Measurements from ENCODE around the gene VSIG1.

Gene VSIG1

GRCh38 chrX:108049649-108050048, 4.8 kb downstream of the VSIG1 start:
- Histone ChIP-seq H3K4me2 (ENCODE audit: insufficient read depth, low read length, poor library complexity, severe bottlenecking) (no peak overlapping the region), H2AFZ (ENCODE audit: low read length) (no peak overlapping the region), H2BK12ac (ENCODE audit: low read length) (no peak overlapping the region), H3K9me3 (replicated peaks in 1 of 2; ENCODE audit: control insufficient read depth in 2 of 2, insufficient read depth in 1 of 2, low read depth in 1 of 2, low read length in 2 of 2) (no peaks in the 10 kb centered on the region), H3K79me1 (ENCODE audit: low read depth, low read length) (no peaks in the 10 kb centered on the region), H2BK15ac (ENCODE audit: low read length) (no peak overlapping the region), H4K91ac (ENCODE audit: low read depth, low read length, poor library complexity) (no peak overlapping the region), H3K4me3 (ENCODE audit: low read length in 2 of 2) (no peak overlapping the region), H3K23ac (ENCODE audit: low read depth, low read length, poor library complexity) (no peak overlapping the region), H3K18ac (ENCODE audit: low read length) (no peak overlapping the region), H3K4ac (ENCODE audit: low read length) (no peak overlapping the region), H3K36me3 (replicated peaks in 1 of 2; ENCODE audit: control insufficient read depth in 2 of 2, insufficient read depth in 2 of 2, low read length in 2 of 2) (no peaks in the 10 kb centered on the region), H2AK5ac (ENCODE audit: low read depth, low read length) (no peak overlapping the region), H3K27ac (replicated peaks; ENCODE audit: low read length) (no peak overlapping the region), H3K27me3 (ENCODE audit: control insufficient read depth in 3 of 3, insufficient read depth in 3 of 3, low read depth in 1 of 3, low read length in 3 of 3) (peaks cover 0 to 8% (median 0%) of the 10 kb centered on the region in 3 experiments), H3K9ac (ENCODE audit: low read depth, low read length, poor library complexity) (no peak overlapping the region), H3K14ac (ENCODE audit: low read length) (no peak overlapping the region), H4K8ac (ENCODE audit: low read depth, low read length) (no peak overlapping the region), H2BK120ac (ENCODE audit: low read depth, low read length) (no peak overlapping the region), H2BK5ac (ENCODE audit: low read length) (no peak overlapping the region), H3K4me1 (ENCODE audit: control insufficient read depth in 2 of 2, insufficient read depth in 1 of 2, low read depth in 1 of 2, low read length in 2 of 2) (no peaks in the 10 kb centered on the region)
- WGBS, 2 donors (ENCODE audit: extremely low coverage in 2 of 2, insufficient read length in 2 of 2, insufficient replicate concordance in 1 of 2), result no CpG with 5 or more reads among the region's 1 CpG
- no peak for DNase-seq (ENCODE audit: low spot score)

- Histone ChIP-seq H2BK12ac (ENCODE audit: low read length) (no peak overlapping the region), H3K27me3 (ENCODE audit: control insufficient read depth in 3 of 3, insufficient read depth in 3 of 3, low read depth in 1 of 3, low read length in 3 of 3) (peaks cover 0 to 4% (median 0%) of the 10 kb centered on the region in 3 experiments), H3K4me3 (ENCODE audit: low read length in 2 of 2) (no peak overlapping the region), H2AK5ac (ENCODE audit: low read depth, low read length) (no peak overlapping the region), H3K9me3 (replicated peaks in 1 of 2; ENCODE audit: control insufficient read depth in 2 of 2, insufficient read depth in 1 of 2, low read depth in 1 of 2, low read length in 2 of 2) (no peaks in the 10 kb centered on the region), H4K8ac (ENCODE audit: low read depth, low read length) (no peak overlapping the region), H3K36me3 (replicated peaks in 1 of 2; ENCODE audit: control insufficient read depth in 2 of 2, insufficient read depth in 2 of 2, low read length in 2 of 2) (no peaks in the 10 kb centered on the region), H3K4me1 (ENCODE audit: control insufficient read depth in 2 of 2, insufficient read depth in 1 of 2, low read depth in 1 of 2, low read length in 2 of 2) (no peaks in the 10 kb centered on the region), H2BK120ac (ENCODE audit: low read depth, low read length) (no peak overlapping the region), H3K79me1 (ENCODE audit: low read depth, low read length) (no peaks in the 10 kb centered on the region), H3K27ac (replicated peaks; ENCODE audit: low read length) (no peak overlapping the region), H4K91ac (ENCODE audit: low read depth, low read length, poor library complexity) (no peak overlapping the region), H3K18ac (ENCODE audit: low read length) (no peak overlapping the region), H3K9ac (ENCODE audit: low read depth, low read length, poor library complexity) (no peak overlapping the region), H2AFZ (ENCODE audit: low read length) (no peak overlapping the region), H3K4me2 (ENCODE audit: insufficient read depth, low read length, poor library complexity, severe bottlenecking) (no peak overlapping the region), H3K23ac (ENCODE audit: low read depth, low read length, poor library complexity) (no peak overlapping the region), H2BK5ac (ENCODE audit: low read length) (no peak overlapping the region), H3K4ac (ENCODE audit: low read length) (no peak overlapping the region), H3K14ac (ENCODE audit: low read length) (no peak overlapping the region), H2BK15ac (ENCODE audit: low read length) (no peak overlapping the region)
- no peak for DNase-seq (ENCODE audit: low spot score)
Observed at GRCh38 chrX:108053218-108053617, 8.4 kb downstream of the VSIG1 start.

DNA sequence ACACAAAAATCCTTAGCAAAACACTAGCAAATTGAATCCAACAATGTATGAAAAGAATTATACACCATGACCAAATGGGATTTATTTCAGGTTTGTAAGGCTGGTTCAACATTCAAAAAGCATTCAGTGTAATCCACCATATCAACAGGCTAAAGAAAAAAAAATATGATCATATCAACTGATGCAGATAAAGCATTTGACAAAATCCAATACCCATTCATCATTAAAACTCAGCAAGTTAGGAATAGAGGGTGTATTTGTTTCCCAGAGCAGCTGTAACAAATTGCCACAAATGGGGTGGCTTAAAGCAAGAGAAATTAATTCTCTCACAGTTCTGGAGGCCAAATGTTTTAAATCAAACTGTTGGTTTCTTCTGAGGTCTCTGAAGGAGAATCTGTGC, 10.7 kb downstream of the VSIG1 start:
- Histone ChIP-seq H4K8ac (ENCODE audit: low read depth, low read length) (no peak overlapping the region), H3K18ac (ENCODE audit: low read length) (no peak overlapping the region), H2BK5ac (ENCODE audit: low read length) (no peak overlapping the region), H3K9me3 (replicated peaks in 1 of 2; ENCODE audit: control insufficient read depth in 2 of 2, insufficient read depth in 1 of 2, low read depth in 1 of 2, low read length in 2 of 2) (no peaks in the 10 kb centered on the region), H2BK15ac (ENCODE audit: low read length) (no peak overlapping the region), H3K79me1 (ENCODE audit: low read depth, low read length) (no peaks in the 10 kb centered on the region), H3K14ac (ENCODE audit: low read length) (no peak overlapping the region), H2BK12ac (ENCODE audit: low read length) (no peak overlapping the region), H2BK120ac (ENCODE audit: low read depth, low read length) (no peak overlapping the region), H2AK5ac (ENCODE audit: low read depth, low read length) (no peak overlapping the region), H3K4ac (ENCODE audit: low read length) (no peak overlapping the region), H4K91ac (ENCODE audit: low read depth, low read length, poor library complexity) (no peak overlapping the region), H3K36me3 (replicated peaks in 1 of 2; ENCODE audit: control insufficient read depth in 2 of 2, insufficient read depth in 2 of 2, low read length in 2 of 2) (no peaks in the 10 kb centered on the region), H3K9ac (ENCODE audit: low read depth, low read length, poor library complexity) (no peak overlapping the region), H3K27ac (replicated peaks; ENCODE audit: low read length) (no peak overlapping the region), H3K4me3 (ENCODE audit: low read length in 2 of 2) (no peak overlapping the region), H3K27me3 (ENCODE audit: control insufficient read depth in 3 of 3, insufficient read depth in 3 of 3, low read depth in 1 of 3, low read length in 3 of 3) (peaks cover 0 to 11% (median 0%) of the 10 kb centered on the region in 3 experiments), H3K23ac (ENCODE audit: low read depth, low read length, poor library complexity) (no peak overlapping the region), H3K4me1 (ENCODE audit: control insufficient read depth in 2 of 2, insufficient read depth in 1 of 2, low read depth in 1 of 2, low read length in 2 of 2) (no peaks in the 10 kb centered on the region), H2AFZ (ENCODE audit: low read length) (no peak overlapping the region), H3K4me2 (ENCODE audit: insufficient read depth, low read length, poor library complexity, severe bottlenecking) (no peak overlapping the region)
- DNase-seq (ENCODE audit: low spot score), result no peak

DNA sequence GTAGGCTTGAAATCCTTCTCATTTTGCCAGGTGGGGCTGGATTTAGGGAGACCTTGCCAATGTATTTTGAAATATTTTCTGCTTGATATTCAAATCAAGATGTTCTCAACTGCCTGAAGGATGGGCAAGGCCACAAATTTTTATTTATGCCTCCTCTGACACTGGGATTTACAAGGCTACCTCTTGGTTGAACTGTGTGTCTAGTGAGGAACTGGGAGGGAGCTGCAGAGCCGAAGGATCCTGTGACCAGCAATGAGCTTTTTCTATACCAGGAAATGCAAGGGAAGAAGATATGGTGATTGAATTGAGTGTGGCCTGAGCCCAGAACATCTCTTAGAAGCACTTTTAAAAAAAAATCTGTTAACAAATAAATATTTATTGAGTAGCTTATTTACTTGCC, 14.9 kb downstream of the VSIG1 start:
- H3K36me3 ChIP-seq (replicated peaks in 1 of 2; ENCODE audit: control insufficient read depth in 2 of 2, insufficient read depth in 2 of 2, low read length in 2 of 2), result no peaks in the 10 kb centered on the region
- no peak overlapping the region for H2BK15ac ChIP-seq (ENCODE audit: low read length)
- H2BK12ac ChIP-seq (ENCODE audit: low read length), result no peak overlapping the region
- no peak overlapping the region for H2AK5ac ChIP-seq (ENCODE audit: low read depth, low read length)
- H2BK5ac ChIP-seq (ENCODE audit: low read length), result no peak overlapping the region
- H3K4me2 ChIP-seq (ENCODE audit: insufficient read depth, low read length, poor library complexity, severe bottlenecking), result no peak overlapping the region
- no peak overlapping the region for H4K91ac ChIP-seq (ENCODE audit: low read depth, low read length, poor library complexity)
- H3K14ac ChIP-seq (ENCODE audit: low read length), result no peak overlapping the region
- H3K4ac ChIP-seq (ENCODE audit: low read length), result no peak overlapping the region
- H2AFZ ChIP-seq (ENCODE audit: low read length), result no peak overlapping the region
- no peaks in the 10 kb centered on the region for H3K9me3 ChIP-seq (replicated peaks in 1 of 2; ENCODE audit: control insufficient read depth in 2 of 2, insufficient read depth in 1 of 2, low read depth in 1 of 2, low read length in 2 of 2)
- H3K4me1 ChIP-seq (ENCODE audit: control insufficient read depth in 2 of 2, insufficient read depth in 1 of 2, low read depth in 1 of 2, low read length in 2 of 2), result no peaks in the 10 kb centered on the region
- H3K79me1 ChIP-seq (ENCODE audit: low read depth, low read length), result no peaks in the 10 kb centered on the region
- H3K27me3 ChIP-seq (ENCODE audit: control insufficient read depth in 3 of 3, insufficient read depth in 3 of 3, low read depth in 1 of 3, low read length in 3 of 3), result peaks cover 0 to 31% (median 0%) of the 10 kb centered on the region in 3 experiments
- no peak overlapping the region for H3K4me3 ChIP-seq (ENCODE audit: low read length in 2 of 2)
- no peak for DNase-seq (ENCODE audit: low spot score)
- H3K18ac ChIP-seq (ENCODE audit: low read length), result no peak overlapping the region
- WGBS, 2 donors (ENCODE audit: extremely low coverage in 2 of 2, insufficient read length in 2 of 2, insufficient replicate concordance in 1 of 2), result no CpG with 5 or more reads among the region's 1 CpG
- no peak overlapping the region for H3K23ac ChIP-seq (ENCODE audit: low read depth, low read length, poor library complexity)
- no peak overlapping the region for H4K8ac ChIP-seq (ENCODE audit: low read depth, low read length)
- H2BK120ac ChIP-seq (ENCODE audit: low read depth, low read length), result no peak overlapping the region
- no peak overlapping the region for H3K9ac ChIP-seq (ENCODE audit: low read depth, low read length, poor library complexity)
- no peak overlapping the region for H3K27ac ChIP-seq (replicated peaks; ENCODE audit: low read length)
